C4-2B (cell line): Measurements from ENCODE around the gene LCN2.

Source experiments
- CTCF ChIP-seq: fragments of 450-650 bp; conservative IDR thresholded peaks from 2 replicates; pipeline ENCODE4 v1.5.1; 2017; ENCODE audit warnings: mild to moderate bottlenecking
- ZFX ChIP-seq: fragments of 450-650 bp; IDR thresholded peaks from 2 replicates; pipeline ENCODE4 v1.6.1; 2017

GRCh38 chr9:128122809-128123175 is 26.5 kb upstream of the LCN2 start:
- no peak for TF ChIP-seq CTCF
- TF ChIP-seq ZFX = no peak
